Spleen (tissue), 11 donors: Measurements from ENCODE around the gene CAMKV. TPM values are rescaled to one million over a fixed set of nuclear protein-coding genes. Genes with fewer than 3 reads are reported as not detected.

Source experiments
- DNase-seq: peaks from one replicate; pipeline ENCODE4 v3.0.0-alpha.2; 2020
- H3K27ac ChIP-seq, 8 donors: fragments of 200-600 bp; sonication (generic) in 7 of 8; 1 replicate in 4 of 8; 2 replicates in 4 of 8; pipeline versions ENCODE4 v1.5.0 to v1.8.0; 2016 to 2021; ENCODE audit warnings: inconsistent platforms in 4 of 8, mild to moderate bottlenecking in 4 of 8, moderate library complexity in 1 of 8
- H3K27me3 ChIP-seq, 7 donors: fragments of 200-600 bp; sonication (generic) in 6 of 7; replicated peaks in 1 of 7; 1 replicate in 4 of 7; 2 replicates in 3 of 7; pipeline versions ENCODE4 v1.5.0 to v1.8.0; 2016 to 2021; ENCODE audit warnings: inconsistent platforms in 3 of 7, mild to moderate bottlenecking in 1 of 7
- H3K36me3 ChIP-seq, 6 donors: fragments of 200-600 bp; sonication (generic) in 5 of 6; 1 replicate in 4 of 6; 2 replicates in 2 of 6; pipeline versions ENCODE4 v1.5.0 to v1.8.0; 2016 to 2021; ENCODE audit warnings: inconsistent platforms in 2 of 6
- H3K4me1 ChIP-seq, 6 donors: fragments of 200-600 bp; sonication (generic) in 5 of 6; 1 replicate in 3 of 6; 2 replicates in 3 of 6; pipeline versions ENCODE4 v1.5.0 to v1.8.0; 2016 to 2021; ENCODE audit warnings: inconsistent platforms in 3 of 6
- H3K4me3 ChIP-seq, 8 donors: fragments of 200-600 bp; sonication (generic) in 7 of 8; 1 replicate in 4 of 8; 2 replicates in 4 of 8; pipeline versions ENCODE4 v1.5.0 to v1.8.0; 2016 to 2021; ENCODE audit warnings: inconsistent platforms in 4 of 8, mild to moderate bottlenecking in 4 of 8, moderate library complexity in 2 of 8
- H3K9me3 ChIP-seq, 8 donors: fragments of 200-600 bp; sonication (generic) in 7 of 8; 1 replicate in 4 of 8; 2 replicates in 4 of 8; pipeline versions ENCODE4 v1.5.0 to v1.8.0; 2016 to 2021; ENCODE audit warnings: inconsistent platforms in 4 of 8
- CTCF ChIP-seq, 11 experiments: fragments of 200-600 bp in 7 of 11; fragments of 450-650 bp in 4 of 11; sonication (generic) in 4 of 11; IDR thresholded peaks in 8 of 11; conservative IDR thresholded peaks in 3 of 11; 1 replicate in 7 of 11; 2 replicates in 4 of 11; pipeline versions ENCODE4 v1.4.0 to v1.8.0; 2016 to 2021; ENCODE audit warnings: antibody characterized with exemption in 11 of 11, inconsistent platforms in 4 of 11, mild to moderate bottlenecking in 1 of 11
- POLR2A ChIP-seq, 3 donors: fragments of 450-650 bp; IDR thresholded peaks; one replicate each; pipeline ENCODE4 v1.5.1; 2017; ENCODE audit warnings: antibody characterized with exemption in 3 of 3, mild to moderate bottlenecking in 1 of 3
- POLR2AphosphoS5 ChIP-seq, 3 donors: sonication (generic); formaldehyde crosslinking; IDR thresholded peaks; one replicate each; pipeline ENCODE4 v1.5.1; 2017; ENCODE audit warnings: antibody characterized with exemption in 3 of 3
- WGBS, 5 donors: extraction: QIAGEN DNeasy Blood & Tissue Kit in 3 of 5; methylation state at CpG; one replicate each; pipeline versions ENCODE4 v1.1.5 to v1.1.7; 2013 to 2018; 5-methylcytosine and 5-hydroxymethylcytosine counted together
- intact Hi-C: fragments of 100-400 bp; cut with DNase I; formaldehyde crosslinking; loops from one replicate; pipeline ENCODE4 v1.15.0; 2023; ENCODE audit warnings: low total_unique reads
- polyA plus RNA-seq, 3 donors: library from polyadenylated mRNA; stranded (reverse); fragments of 200-250 nt; gene quantifications; one replicate each; pipeline ENCODE4 v1.2.1, GENCODE V29; 2013
- total RNA-seq, 7 donors: library from RNA; depleted of rRNA in 3 of 7; stranded (reverse); fragments of >200 nt in 3 of 7; fragmentation: NEBNext Ultra II Directional in 4 of 7; extraction: Animal tissue kit (Norgen Biotek cat#: 25700) in 4 of 7; gene quantifications; one replicate each; pipeline versions ENCODE4 v1.1.0 to v1.2.1, GENCODE V29; 2016 to 2021
- donor health status: healthy with polysubstance abuse.
- donor health status: DM: no; HTN: no; CAD: no; lungs with moderate emphysema.
- donor health status: DM: no; HTN: no; CAD: no.
- donor health status: Bipolar disorder and iron deficiency.
- donor health status: healthy.
- donor health status: DM: no; HTN: no; CAD: no.
- donor health status: DM: yes; HTN: yes; CAD: no.

The CAMKV gene
- total and polyA plus RNA-seq, 10 donors, result not detected

DNA sequence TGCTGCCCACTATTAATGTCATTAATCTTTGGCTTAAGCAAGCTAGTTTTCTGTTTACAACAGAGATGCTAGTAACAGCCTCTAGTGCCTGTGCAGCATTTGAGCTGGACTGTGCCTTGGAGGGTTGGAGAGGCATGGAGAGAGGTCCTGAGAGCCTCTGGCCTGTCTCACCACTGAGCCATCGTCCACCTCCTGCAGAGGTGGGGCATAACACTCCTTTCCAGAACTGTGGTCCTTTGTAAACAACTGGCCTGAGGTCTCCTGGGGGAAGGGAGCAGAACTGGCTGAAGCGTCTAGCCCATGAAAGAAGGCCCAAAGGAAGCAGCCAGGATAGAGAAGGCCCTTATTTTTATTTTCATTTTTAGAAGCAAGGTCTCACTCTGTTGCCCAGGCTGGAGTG lies 10.0 kb upstream of the CAMKV start:
- no peak for DNase-seq
- intact Hi-C loops, result no loop called here
- no peaks in the 10 kb centered on the region for H3K9me3 ChIP-seq
- H3K4me1 ChIP-seq, result no peaks in the 10 kb centered on the region
- TF ChIP-seq CTCF (IDR thresholded peaks at IDR 0.05 in 8 of 11, conservative IDR thresholded peaks at IDR 0.05 in 3 of 11), result no peak
- TF ChIP-seq POLR2AphosphoS5 (IDR thresholded peaks at IDR 0.05), result no peak
- no peak for TF ChIP-seq POLR2A (IDR thresholded peaks at IDR 0.05)
- 56 to 86% (median 72%) methylated on average over 2 of the region's 2 CpGs for WGBS, 5 donors
- H3K27me3 ChIP-seq, result peaks cover 0 to 12% (median 0%) of the 10 kb centered on the region in 7 donors
- H3K27ac ChIP-seq, result no peak overlapping the region
- H3K36me3 ChIP-seq, result no peaks in the 10 kb centered on the region
- H3K4me3 ChIP-seq, result no peak overlapping the region

DNA sequence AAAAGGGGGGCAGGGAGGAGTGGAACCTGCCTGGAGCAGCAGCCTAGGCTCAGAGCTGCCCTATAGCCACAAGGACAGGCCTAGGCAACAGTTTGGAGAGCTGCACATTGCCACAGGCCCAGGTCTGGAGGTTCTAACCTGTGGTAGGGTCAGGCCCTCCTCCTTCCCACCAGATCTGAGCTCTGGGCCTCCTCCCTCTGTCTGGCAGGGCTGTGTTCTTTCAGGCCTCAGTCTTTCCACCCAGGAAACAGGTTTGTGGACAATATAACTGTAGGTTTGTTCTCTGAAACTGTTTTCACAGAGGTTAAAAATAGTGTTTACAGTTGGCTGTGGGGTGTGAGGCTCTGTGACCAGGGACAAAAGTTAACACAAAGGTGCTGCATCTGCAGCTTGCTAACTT lies 9.0 kb upstream of the CAMKV start:
- no peak overlapping the region for H3K27ac ChIP-seq
- H3K4me1 ChIP-seq, result no peaks in the 10 kb centered on the region
- H3K4me3 ChIP-seq, result no peak overlapping the region
- intact Hi-C loops, result no loop called here
- H3K9me3 ChIP-seq, result no peaks in the 10 kb centered on the region
- no peak for DNase-seq
- no peaks in the 10 kb centered on the region for H3K36me3 ChIP-seq
- peaks cover 0 to 12% (median 0%) of the 10 kb centered on the region in 7 donors for H3K27me3 ChIP-seq
- TF ChIP-seq POLR2AphosphoS5 (IDR thresholded peaks at IDR 0.05) (no peak), CTCF (IDR thresholded peaks at IDR 0.05 in 8 of 11, conservative IDR thresholded peaks at IDR 0.05 in 3 of 11) (no peak), POLR2A (IDR thresholded peaks at IDR 0.05) (no peak)

DNA sequence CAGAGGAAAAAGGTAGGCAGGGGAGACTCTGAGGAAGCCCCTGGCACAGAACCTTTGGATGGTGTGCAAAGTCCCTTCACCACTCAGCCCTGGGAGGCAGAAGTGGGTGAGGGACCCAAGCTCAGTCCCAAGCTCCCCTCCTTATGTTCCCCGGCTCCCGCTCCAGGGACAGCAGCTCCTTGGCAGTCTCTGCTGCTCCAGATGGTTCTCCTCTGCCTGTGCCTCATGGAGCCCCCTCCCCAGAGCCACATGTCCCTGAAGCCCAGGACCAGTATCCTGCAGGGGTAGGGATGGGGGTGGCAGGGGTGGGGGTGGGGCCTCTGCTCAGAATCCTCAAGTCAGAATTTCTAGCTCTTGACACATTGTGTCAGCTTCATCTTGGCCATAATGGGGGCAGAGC lies 8.0 kb upstream of the CAMKV start:
- Histone ChIP-seq H3K27ac (no peak overlapping the region), H3K4me1 (no peaks in the 10 kb centered on the region)
- TF ChIP-seq POLR2AphosphoS5 (IDR thresholded peaks at IDR 0.05) (no peak), CTCF (IDR thresholded peaks at IDR 0.05 in 8 of 11, conservative IDR thresholded peaks at IDR 0.05 in 3 of 11) (no peak), POLR2A (IDR thresholded peaks at IDR 0.05) (no peak)

GRCh38 chr3:49876567-49876966 lies 6.9 kb upstream of the CAMKV start:
- 77 to 91% (median 80%) methylated on average over 5 of the region's 5 CpGs for WGBS, 5 donors
- DNase-seq, result no peak
- H3K4me3 ChIP-seq, result no peak overlapping the region
- TF ChIP-seq POLR2AphosphoS5 (IDR thresholded peaks at IDR 0.05) (no peak), POLR2A (IDR thresholded peaks at IDR 0.05) (no peak), CTCF (IDR thresholded peaks at IDR 0.05 in 8 of 11, conservative IDR thresholded peaks at IDR 0.05 in 3 of 11) (no peak)
- intact Hi-C loops, result no loop called here
- H3K27me3 ChIP-seq, result peaks cover 0 to 15% (median 0%) of the 10 kb centered on the region in 7 donors
- no peaks in the 10 kb centered on the region for H3K4me1 ChIP-seq
- H3K27ac ChIP-seq, result no peak overlapping the region
- H3K9me3 ChIP-seq, result no peaks in the 10 kb centered on the region
- no peaks in the 10 kb centered on the region for H3K36me3 ChIP-seq

More for the DNA sequence above, 8.0 kb upstream of the CAMKV start:
- no peaks in the 10 kb centered on the region for H3K36me3 ChIP-seq
- DNase-seq, result no peak
- H3K27me3 ChIP-seq, result peaks cover 0 to 12% (median 0%) of the 10 kb centered on the region in 7 donors
- intact Hi-C loops, result no loop called here
- no peak overlapping the region for H3K4me3 ChIP-seq
- H3K9me3 ChIP-seq, result no peaks in the 10 kb centered on the region
- 61 to 93% (median 80%) methylated on average over 2 of the region's 2 CpGs for WGBS, 5 donors
